GM21360 (cell line): ENCODE measurements around the gene RAB11FIP5.
"Not testable (repeated sequence)": the region's sequence is repeated elsewhere in the genome, so short reads cannot be mapped to it uniquely, and the experiment has no call there.

ENCODE experiments used
- ATAC-seq: cut with Tn5 transposase; IDR thresholded peaks from one replicate; pipeline ENCODE4 v1.9.1; 2021; ENCODE audit warnings: mild to moderate bottlenecking, moderate library complexity; ENCODE audit not compliant: unreplicated experiment

The RAB11FIP5 gene

GRCh38 chr2:73069855-73070642 is 42.7 kb downstream of the RAB11FIP5 start:
- no peak for ATAC-seq

DNA sequence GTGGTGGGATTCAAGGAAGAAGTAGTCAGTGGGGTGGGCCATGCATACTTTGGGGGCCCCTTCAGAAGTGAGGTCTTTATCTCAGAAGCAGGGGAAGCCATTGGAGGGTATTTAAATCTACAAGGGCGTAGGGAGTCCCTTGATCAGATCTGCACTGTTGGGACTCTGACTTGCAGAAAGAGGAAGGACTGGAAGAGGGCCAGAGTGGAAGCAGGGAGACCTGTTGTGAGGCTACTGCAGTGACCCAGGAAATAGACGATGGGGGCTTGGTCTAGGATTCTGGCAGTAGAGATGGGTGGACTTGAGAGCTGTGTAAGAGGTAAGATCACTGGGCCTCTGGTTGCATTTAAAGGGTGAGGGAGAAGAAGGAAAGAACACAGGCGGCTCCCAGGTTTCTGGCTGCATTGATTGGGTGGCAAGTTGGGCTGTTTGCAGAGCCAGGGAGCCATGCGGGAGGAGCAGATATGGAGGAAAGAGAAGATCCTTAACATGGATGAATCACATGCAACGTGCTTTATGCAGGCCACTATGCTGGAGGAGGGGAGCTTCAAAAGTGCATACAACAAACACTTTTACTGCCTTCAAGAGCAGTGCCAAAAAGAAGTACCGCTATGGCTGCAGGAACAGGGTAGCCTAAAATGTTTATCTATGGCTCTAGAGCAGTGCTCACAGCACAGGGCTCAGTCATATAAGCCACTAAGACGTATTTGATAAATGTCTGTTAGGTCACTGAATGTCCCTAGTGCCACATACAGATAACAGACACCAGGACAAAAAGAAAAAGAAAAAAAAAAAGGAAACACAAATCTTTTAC is 43.5 kb downstream of the RAB11FIP5 start:
- ATAC-seq: no peak

GRCh38 chr2:73068147-73068546 is 44.6 kb downstream of the RAB11FIP5 start:
- ATAC-seq: no peak

- ATAC-seq: no peak
Observed at GRCh38 chr2:73067043-73067442, 45.7 kb downstream of the RAB11FIP5 start.

- not testable (repeated sequence) for ATAC-seq
Observed at GRCh38 chr2:73065070-73065469, 47.7 kb downstream of the RAB11FIP5 start.

- no peak for ATAC-seq
Observed at GRCh38 chr2:73063909-73064875, 48.6 kb downstream of the RAB11FIP5 start.

DNA sequence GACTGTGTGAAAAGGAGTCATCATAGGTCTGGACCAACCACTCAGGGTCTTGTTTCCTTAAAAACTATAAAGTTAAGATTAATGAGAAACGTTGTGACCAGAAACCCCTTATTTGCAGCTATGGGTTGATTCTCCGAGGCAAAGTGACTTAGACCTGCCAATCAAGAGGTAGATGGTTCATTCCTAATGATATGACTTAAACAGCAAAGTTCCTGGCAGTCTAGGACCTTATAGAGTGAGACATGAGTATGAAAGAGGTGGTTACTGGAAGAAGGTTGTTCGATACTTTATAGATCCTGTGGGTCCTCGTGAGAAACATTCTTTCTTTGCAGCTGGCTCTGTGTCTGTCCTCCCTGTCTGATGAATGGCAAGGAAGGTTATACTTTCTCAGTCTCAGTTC is 49.3 kb downstream of the RAB11FIP5 start:
- no peak for ATAC-seq

GRCh38 chr2:73059106-73059505 is 53.6 kb downstream of the RAB11FIP5 start:
- ATAC-seq: no peak

DNA sequence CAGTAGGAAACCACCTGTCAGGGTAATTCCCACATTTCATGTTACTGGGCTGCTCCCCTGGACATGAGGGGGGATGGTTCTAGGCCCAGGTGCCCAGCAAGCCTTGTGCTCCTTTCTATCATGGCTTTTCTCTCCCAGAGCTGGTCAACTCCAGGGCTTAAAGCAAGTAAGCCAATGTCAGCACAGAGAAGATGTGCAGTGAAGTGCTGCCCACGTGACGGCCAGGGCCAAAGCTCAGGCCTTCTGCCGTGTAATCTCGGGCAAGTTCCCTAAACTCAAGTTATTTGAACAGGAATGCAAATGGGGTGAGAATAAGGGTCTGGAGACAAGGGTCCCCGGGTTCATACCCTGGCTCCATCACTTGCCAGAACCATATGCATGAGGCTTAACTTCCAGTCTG is 57.8 kb downstream of the RAB11FIP5 start:
- no peak for ATAC-seq

DNA sequence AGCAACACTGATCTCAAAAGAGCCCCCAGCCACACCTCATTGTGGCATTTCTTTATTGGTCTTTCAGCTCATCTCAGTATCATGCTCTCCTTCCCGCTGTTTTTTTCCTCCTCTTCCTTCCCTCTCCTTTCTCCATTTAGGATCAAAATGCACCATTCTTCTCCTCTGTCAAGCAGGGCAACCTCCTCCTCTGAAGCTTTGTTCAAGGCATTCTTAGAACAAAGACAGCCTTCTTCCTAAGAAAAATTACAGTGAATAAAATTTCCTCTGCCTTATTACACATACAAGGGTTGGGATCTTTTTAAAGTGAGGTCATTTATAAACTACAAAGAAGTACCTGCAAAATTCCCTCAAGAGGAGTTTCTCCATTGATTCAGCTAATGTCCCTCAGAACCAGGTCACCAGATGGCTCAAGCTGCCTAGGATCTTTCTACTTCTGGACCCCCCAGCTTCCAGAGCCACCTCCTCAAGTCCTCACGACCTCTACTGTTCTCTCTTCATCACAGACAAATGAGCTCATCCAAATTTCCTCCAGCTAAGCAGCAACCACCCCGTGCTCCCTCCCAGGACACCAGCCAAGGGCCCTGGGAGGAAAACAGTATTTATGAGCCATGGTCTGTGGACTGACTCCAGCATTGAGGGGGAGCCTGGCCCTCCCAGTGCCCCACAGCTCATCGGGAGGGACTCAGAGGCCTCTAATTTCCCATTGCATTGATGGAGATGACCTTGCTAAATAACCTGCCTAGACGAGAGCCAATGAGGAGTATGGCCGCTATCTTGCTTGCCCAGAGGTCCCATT is 59.2 kb downstream of the RAB11FIP5 start:
- no peak for ATAC-seq

DNA sequence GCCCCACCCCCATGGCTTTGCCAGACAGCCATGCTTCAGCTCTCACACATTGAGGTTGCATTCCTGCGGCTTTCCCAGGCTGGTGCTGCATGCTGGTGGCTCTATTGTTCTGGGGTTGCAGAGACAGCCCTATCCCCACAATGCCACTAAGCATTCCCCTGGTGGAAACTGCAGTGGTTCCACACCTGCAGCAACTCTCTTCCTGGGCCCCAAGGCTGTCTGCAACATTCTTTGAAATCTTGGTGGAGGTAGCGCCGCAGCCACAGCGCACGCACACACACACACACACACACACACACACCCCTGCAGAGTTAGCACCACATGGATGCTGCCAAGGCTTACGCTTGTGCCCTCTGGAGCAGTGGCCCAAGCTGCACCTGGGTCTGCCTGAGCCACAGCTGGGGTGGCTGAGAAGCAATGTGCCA is 62.6 kb downstream of the RAB11FIP5 start:
- no peak for ATAC-seq

GRCh38 chr2:73043929-73044832 is 68.6 kb downstream of the RAB11FIP5 start:
- no peak for ATAC-seq

- ATAC-seq: no peak
Observed at GRCh38 chr2:73043276-73043675, 69.5 kb downstream of the RAB11FIP5 start.

DNA sequence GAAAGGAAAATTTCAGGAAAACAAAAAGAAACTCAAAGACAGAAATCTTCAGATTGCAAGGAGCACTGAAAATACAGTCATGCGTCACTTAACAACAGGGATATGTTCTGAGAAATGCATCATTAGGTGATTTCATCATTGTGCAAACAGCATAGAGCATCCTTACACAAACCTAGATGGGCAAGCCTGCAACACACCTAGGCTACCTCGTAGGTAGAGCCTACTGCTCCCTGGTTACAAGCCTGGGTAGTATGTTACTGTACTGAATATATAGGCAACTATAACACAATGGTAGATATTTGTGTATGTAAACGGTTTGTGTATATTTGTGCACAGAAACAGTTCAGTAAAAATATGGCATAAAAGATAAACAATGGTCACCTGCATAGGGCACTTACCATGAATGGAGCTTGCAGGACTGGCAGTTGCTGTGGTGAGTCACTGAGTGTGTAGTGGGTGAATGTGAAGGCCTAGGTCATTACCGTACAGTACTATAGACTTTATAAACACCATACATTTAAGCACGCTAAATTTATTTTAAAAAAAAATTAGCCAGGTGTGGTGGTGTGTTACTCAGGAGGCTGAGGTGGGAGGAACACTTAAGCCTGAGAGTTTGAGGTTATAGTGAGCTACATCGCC is 74.7 kb downstream of the RAB11FIP5 start:
- no peak for ATAC-seq

GRCh38 chr2:73036766-73037165 is 76.0 kb downstream of the RAB11FIP5 start:
- ATAC-seq: no peak

GRCh38 chr2:73035899-73036711 is 76.6 kb downstream of the RAB11FIP5 start:
- ATAC-seq: no peak

GRCh38 chr2:73034661-73035375 is 77.9 kb downstream of the RAB11FIP5 start:
- ATAC-seq: no peak
